DND-41 (cell line): ENCODE measurements around the gene PLEKHH1.

ENCODE experiments used
- ATAC-seq: fragments of 200-7000 bp; cut with Tn5 transposase; 3 replicates; pipeline ENCODE4 v1.9.1; 2021; ENCODE audit warnings: low read depth; ENCODE audit not compliant: insufficient read depth
- DNase-seq: peaks from one replicate; pipeline ENCODE4 v3.0.0-alpha.2; 2020
- H2AFZ ChIP-seq: 2 replicates; pipeline ENCODE4 v1.6.0; 2012; ENCODE audit warnings: low read depth, low read length
- H3K27ac ChIP-seq: 2 replicates; pipeline ENCODE4 v1.5.1; 2012; ENCODE audit warnings: low read length, inconsistent platforms
- H3K27me3 ChIP-seq: fragments of 200-600 bp; sonication (generic); 2 replicates; pipeline ENCODE4 v1.6.0; 2012; ENCODE audit warnings: low read length, mild to moderate bottlenecking, inconsistent platforms; ENCODE audit not compliant: insufficient read depth, poor library complexity
- H3K36me3 ChIP-seq: 2 replicates; pipeline ENCODE4 v1.5.1; 2012; ENCODE audit warnings: low read length, inconsistent platforms; ENCODE audit not compliant: insufficient read depth
- H3K4me1 ChIP-seq: 2 replicates; pipeline ENCODE4 v1.5.1; 2012; ENCODE audit warnings: mild to moderate bottlenecking, low read length; ENCODE audit not compliant: insufficient read depth
- H3K4me2 ChIP-seq: 2 replicates; pipeline ENCODE4 v1.6.0; 2012; ENCODE audit warnings: mild to moderate bottlenecking, moderate library complexity, low read length, inconsistent platforms; ENCODE audit not compliant: insufficient read depth
- H3K4me3 ChIP-seq, 2 experiments: fragments of 200-600 bp in 1 of 2; shearing (Covaris generic) in 1 of 2; 2 replicates each; pipeline ENCODE4 v1.5.1; 2012 to 2016; ENCODE audit warnings: inconsistent platforms in 2 of 2, low read length in 2 of 2, mild to moderate bottlenecking in 2 of 2, low read depth in 1 of 2, moderate library complexity in 1 of 2
- H3K79me2 ChIP-seq: 2 replicates; pipeline ENCODE4 v1.6.0; 2012; ENCODE audit warnings: low read length, inconsistent platforms; ENCODE audit not compliant: insufficient read depth
- H3K9ac ChIP-seq: 2 replicates; pipeline ENCODE4 v1.6.0; 2012; ENCODE audit warnings: low read depth, mild to moderate bottlenecking, inconsistent platforms, low read length, moderate library complexity
- H3K9me3 ChIP-seq: 2 replicates; pipeline ENCODE4 v1.5.1; 2012; ENCODE audit warnings: low read length, moderate library complexity, mild to moderate bottlenecking, inconsistent platforms; ENCODE audit not compliant: insufficient read depth, severe bottlenecking
- H4K20me1 ChIP-seq: 2 replicates; pipeline ENCODE4 v1.6.0; 2012; ENCODE audit warnings: low read length; ENCODE audit not compliant: insufficient read depth
- CTCF ChIP-seq: IDR thresholded peaks from 2 replicates; pipeline ENCODE4 v1.5.1; 2012; ENCODE audit warnings: borderline replicate concordance, low read length, moderate library complexity, mild to moderate bottlenecking; ENCODE audit not compliant: poor library complexity, severe bottlenecking; ENCODE audit errors: extremely low read depth
- EZH2 ChIP-seq: IDR thresholded peaks from 3 replicates; pipeline ENCODE4 v1.6.1; 2012; ENCODE audit warnings: borderline replicate concordance, low read depth, mild to moderate bottlenecking, moderate library complexity, low read length, inconsistent platforms; ENCODE audit not compliant: severe bottlenecking

Gene PLEKHH1

GRCh38 chr14:67564236-67564635 lies 31.1 kb downstream of the PLEKHH1 start:
- H3K9me3 ChIP-seq, result no peaks in the 10 kb centered on the region
- H2AFZ ChIP-seq, result no peak overlapping the region
- no peaks in the 10 kb centered on the region for H3K36me3 ChIP-seq
- no peak for TF ChIP-seq EZH2
- no peak for TF ChIP-seq CTCF
- DNase-seq (no peak), ATAC-seq (no peak)
- H3K9ac ChIP-seq, result no peak overlapping the region
- H3K79me2 ChIP-seq, result no peaks in the 10 kb centered on the region
- H3K4me3 ChIP-seq, result no peak overlapping the region
- H3K27me3 ChIP-seq, result peaks cover 11% of the 10 kb centered on the region
- no peak overlapping the region for H3K27ac ChIP-seq
- H3K4me2 ChIP-seq, result no peak overlapping the region
- no peaks in the 10 kb centered on the region for H3K4me1 ChIP-seq
- no peaks in the 10 kb centered on the region for H4K20me1 ChIP-seq

GRCh38 chr14:67566908-67567307 lies 33.8 kb downstream of the PLEKHH1 start:
- no peak overlapping the region for H3K27ac ChIP-seq
- H3K79me2 ChIP-seq, result no peaks in the 10 kb centered on the region
- H3K4me2 ChIP-seq, result no peak overlapping the region
- no peaks in the 10 kb centered on the region for H3K9me3 ChIP-seq
- no peak overlapping the region for H3K9ac ChIP-seq
- ATAC-seq (no peak), DNase-seq (no peak)
- H4K20me1 ChIP-seq, result no peaks in the 10 kb centered on the region; the same call in 1 of the 2 replicates
- no peak overlapping the region; the same call in 1 of the 2 replicates for H2AFZ ChIP-seq
- no peaks in the 10 kb centered on the region for H3K4me1 ChIP-seq
- no peak overlapping the region for H3K4me3 ChIP-seq
- H3K27me3 ChIP-seq, result peaks cover 7% of the 10 kb centered on the region
- TF ChIP-seq EZH2 (no peak), CTCF (no peak)
- H3K36me3 ChIP-seq, result no peaks in the 10 kb centered on the region

GRCh38 chr14:67567654-67568053 lies 34.6 kb downstream of the PLEKHH1 start:
- TF ChIP-seq EZH2, result no peak
- TF ChIP-seq CTCF, result no peak
- DNase-seq (no peak), ATAC-seq (no peak)
- no peaks in the 10 kb centered on the region for H3K4me1 ChIP-seq
- H3K36me3 ChIP-seq, result no peaks in the 10 kb centered on the region
- H2AFZ ChIP-seq, result no peak overlapping the region
- no peaks in the 10 kb centered on the region for H3K9me3 ChIP-seq
- H3K79me2 ChIP-seq, result no peaks in the 10 kb centered on the region
- no peak overlapping the region for H3K27ac ChIP-seq
- H3K9ac ChIP-seq, result no peak overlapping the region
- H3K4me3 ChIP-seq, result no peak overlapping the region
- H3K27me3 ChIP-seq, result peaks cover 7% of the 10 kb centered on the region
- H3K4me2 ChIP-seq, result no peak overlapping the region
- H4K20me1 ChIP-seq, result no peaks in the 10 kb centered on the region; the same call in 1 of the 2 replicates
